Suprapubic skin (tissue), 3 donors: Measurements from ENCODE around the gene PDE4D.

ENCODE experiments used
- CTCF ChIP-seq, 2 donors: fragments of 200-600 bp in 1 of 2; fragments of 450-650 bp in 1 of 2; sonication (generic) in 1 of 2; IDR thresholded peaks; one replicate each; pipeline ENCODE4 v1.5.1; 2016 to 2019; ENCODE audit warnings: antibody characterized with exemption in 2 of 2, mild to moderate bottlenecking in 1 of 2, moderate library complexity in 1 of 2
- POLR2A ChIP-seq, 2 donors: fragments of 450-650 bp; IDR thresholded peaks; one replicate each; pipeline ENCODE4 v1.6.1; 2017; ENCODE audit warnings: antibody characterized with exemption in 2 of 2, mild to moderate bottlenecking in 2 of 2, moderate library complexity in 2 of 2

GRCh38 chr5:59652449-59652848 is 241.1 kb downstream of the PDE4D start:
- no peak for TF ChIP-seq POLR2A (IDR thresholded peaks at IDR 0.05)
- TF ChIP-seq CTCF (IDR thresholded peaks at IDR 0.05), result no peak
